Liver (tissue), 9 donors: ENCODE results near the gene CDC42SE1. TPM values are rescaled to one million over a fixed set of nuclear protein-coding genes. Genes with fewer than 3 reads are reported as not detected.
A peak's percentile ranks its signal among the peaks of the same experiment; 100 is the strongest.

Experiments used
- DNase-seq: peaks from one replicate; pipeline ENCODE4 v3.0.0-alpha.2; 2017; ENCODE audit warnings: low spot score
- H3K27ac ChIP-seq, 2 donors: one replicate each; pipeline ENCODE4 v1.7.0; 2013; ENCODE audit warnings: inconsistent platforms in 2 of 2, low read length in 2 of 2, control low read depth in 1 of 2, low read depth in 1 of 2, mild to moderate bottlenecking in 1 of 2
- H3K27me3 ChIP-seq, 4 donors: one replicate each; pipeline versions ENCODE4 v1.6.1 to v1.7.0; 2013; ENCODE audit warnings: low read length in 3 of 4, inconsistent platforms in 1 of 4, mild to moderate bottlenecking in 1 of 4, moderate library complexity in 1 of 4; ENCODE audit not compliant: control insufficient read depth in 4 of 4, insufficient read depth in 4 of 4
- H3K36me3 ChIP-seq, 4 donors: one replicate each; pipeline versions ENCODE4 v1.6.1 to v1.7.0; 2013; ENCODE audit warnings: low read length in 3 of 4, mild to moderate bottlenecking in 3 of 4, low read depth in 1 of 4, moderate library complexity in 1 of 4; ENCODE audit not compliant: control insufficient read depth in 4 of 4, insufficient read depth in 3 of 4
- H3K4me1 ChIP-seq, 4 donors: one replicate each; pipeline versions ENCODE4 v1.6.1 to v1.7.0; 2013; ENCODE audit warnings: low read length in 3 of 4, mild to moderate bottlenecking in 3 of 4, moderate library complexity in 1 of 4; ENCODE audit not compliant: control insufficient read depth in 4 of 4, insufficient read depth in 4 of 4
- H3K4me3 ChIP-seq, 3 donors: one replicate each; pipeline versions ENCODE4 v1.6.1 to v1.7.0; 2013; ENCODE audit warnings: low read length in 3 of 3, control low read depth in 1 of 3, low read depth in 1 of 3, mild to moderate bottlenecking in 1 of 3
- H3K9ac ChIP-seq, 2 donors: one replicate each; pipeline ENCODE4 v1.7.0; 2013; ENCODE audit warnings: low read length in 2 of 2, mild to moderate bottlenecking in 2 of 2, moderate library complexity in 2 of 2, control low read depth in 1 of 2, low read depth in 1 of 2
- H3K9me3 ChIP-seq, 4 donors: one replicate each; pipeline versions ENCODE4 v1.6.1 to v1.7.0; 2013; ENCODE audit warnings: low read length in 3 of 4; ENCODE audit not compliant: control insufficient read depth in 4 of 4
- ATF3 ChIP-seq: IDR thresholded peaks from 2 replicates; pipeline ENCODE4 v1.6.1; 2016; ENCODE audit warnings: antibody characterized with exemption
- CTCF ChIP-seq: fragments of 150-350 bp; IDR thresholded peaks from 2 replicates; pipeline ENCODE4 v1.5.1; 2017; ENCODE audit warnings: improper control_type of control experiment, low read depth, low read length; ENCODE audit not compliant: missing input control
- EGR1 ChIP-seq, 2 donors: IDR thresholded peaks; 2 replicates each; pipeline ENCODE4 v1.6.1; 2016 to 2018; ENCODE audit warnings: antibody characterized with exemption in 2 of 2, low read depth in 2 of 2
- GABPA ChIP-seq, 2 donors: IDR thresholded peaks in 1 of 2; conservative IDR thresholded peaks in 1 of 2; 2 replicates each; pipeline ENCODE4 v1.6.1; 2016; ENCODE audit warnings: antibody characterized with exemption in 2 of 2, mild to moderate bottlenecking in 1 of 2, moderate library complexity in 1 of 2
- HNF4A ChIP-seq, 2 donors: conservative IDR thresholded peaks; 2 replicates each; pipeline ENCODE4 v1.6.1; 2016; ENCODE audit warnings: antibody characterized with exemption in 2 of 2, mild to moderate bottlenecking in 2 of 2
- HNF4G ChIP-seq: IDR thresholded peaks from 2 replicates; pipeline ENCODE4 v1.6.1; 2016; ENCODE audit warnings: antibody characterized with exemption
- JUND ChIP-seq, 2 donors: IDR thresholded peaks; 2 replicates each; pipeline ENCODE4 v1.6.1; 2016; ENCODE audit warnings: antibody characterized with exemption in 2 of 2
- NR2F2 ChIP-seq: IDR thresholded peaks from 2 replicates; pipeline ENCODE4 v1.6.1; 2016; ENCODE audit warnings: antibody characterized with exemption
- RXRA ChIP-seq, 2 donors: IDR thresholded peaks; 2 replicates each; pipeline ENCODE4 v1.6.1; 2017 to 2018; ENCODE audit warnings: antibody characterized with exemption in 2 of 2, mild to moderate bottlenecking in 1 of 2
- TAF1 ChIP-seq: conservative IDR thresholded peaks from 2 replicates; pipeline ENCODE4 v1.6.1; 2016; ENCODE audit warnings: antibody characterized with exemption, mild to moderate bottlenecking
- WGBS: extraction: QIAGEN DNeasy Blood & Tissue Kit; methylation state at CpG from one replicate; pipeline ENCODE4 v1.1.7; 2013; 5-methylcytosine and 5-hydroxymethylcytosine counted together
- polyA plus RNA-seq, 2 donors: library from polyadenylated mRNA; stranded (reverse) in 1 of 2; unstranded in 1 of 2; fragments of 200-250 nt in 1 of 2; fragments of >200 nt in 1 of 2; fragmentation: Nextera tagmentation in 1 of 2; extraction: Ambion mirVana in 1 of 2; gene quantifications; one replicate each; pipeline versions ENCODE4 v1.2.1 to v1.2.3, GENCODE V29; 2013 to 2015
- total RNA-seq, 2 donors: library from RNA; depleted of rRNA; stranded (reverse); fragments of >200 nt; gene quantifications; one replicate each; pipeline ENCODE4 v1.2.3, GENCODE V29; 2014
- TF ChIP-seq, protein P1 (sequence below): IDR thresholded peaks from 2 replicates; pipeline ENCODE4 v1.6.1; 2016; ENCODE audit warnings: antibody characterized with exemption
- donor health status: healthy.
- donor health status: healthy.
- donor health status: healthy.
- donor health status: healthy.
- donor health status: healthy.

CDC42SE1 gene
- total and polyA plus RNA-seq, 4 donors, result 9.5 to 28.1 (median 16.7) TPM

DNA sequence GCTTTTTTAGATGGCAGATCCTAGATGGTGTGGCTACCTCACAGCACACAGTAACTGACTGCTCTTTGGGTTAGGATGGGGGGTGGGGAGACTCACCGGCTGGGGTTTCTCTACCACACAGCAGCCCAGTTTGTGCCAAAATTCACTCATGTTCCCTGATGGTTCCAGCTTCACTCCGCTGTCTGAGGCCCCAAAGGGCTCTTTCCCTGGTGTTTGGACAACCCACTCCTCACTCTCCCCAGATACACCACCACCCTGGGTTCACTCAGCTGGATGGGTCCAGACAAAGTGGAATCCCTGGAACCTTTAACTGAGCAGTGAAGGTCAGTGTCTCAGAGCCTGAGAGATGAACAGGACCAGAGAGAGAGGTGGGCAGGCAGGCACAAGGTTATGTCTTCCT, 3.8 kb downstream of the CDC42SE1 start:
- Histone ChIP-seq H3K4me3 (no peak overlapping the region), H3K4me1 (peaks cover 3 to 40% (median 29%) of the 10 kb centered on the region in 4 donors), H3K27me3 (no peaks in the 10 kb centered on the region), H3K36me3 (peaks cover 4 to 45% (median 40%) of the 10 kb centered on the region in 4 donors), H3K27ac (peak overlapping the region in 1 of 2 donors; percentile 36), H3K9ac (peak overlapping the region in 1 of 2 donors; percentile 60), H3K9me3 (no peaks in the 10 kb centered on the region)
- 47% methylated on average over 2 of the region's 2 CpGs for WGBS
- TF ChIP-seq RXRA (IDR thresholded peaks at IDR 0.05), result no peak
- TF ChIP-seq HNF4G, result no peak
- DNase-seq, result no peak

GRCh38 chr1:151054971-151055547, 4.4 kb downstream of the CDC42SE1 start:
- Histone ChIP-seq H3K4me3 (no peak overlapping the region), H3K36me3 (peaks cover 4 to 45% (median 40%) of the 10 kb centered on the region in 4 donors)

GRCh38 chr1:151051356-151052009, 7.9 kb downstream of the CDC42SE1 start:
- Histone ChIP-seq H3K27ac (no peak overlapping the region), H3K9me3 (no peaks in the 10 kb centered on the region), H3K9ac (no peak overlapping the region), H3K36me3 (peaks cover 4 to 45% (median 40%) of the 10 kb centered on the region in 4 donors), H3K4me3 (no peak overlapping the region), H3K27me3 (no peaks in the 10 kb centered on the region), H3K4me1 (peaks cover 0 to 26% (median 17%) of the 10 kb centered on the region in 4 donors)
- TF ChIP-seq ATF3 (no peak), GABPA (IDR thresholded peaks at IDR 0.05 in 1 of 2, conservative IDR thresholded peaks at IDR 0.05 in 1 of 2) (no peak), CTCF (no peak), EGR1 (IDR thresholded peaks at IDR 0.05; ENCODE audit: low read depth in 2 of 2) (no peak)
- whole genome bisulfite sequencing, result 87% methylated on average over 2 of the region's 2 CpGs
- no peak for DNase-seq

More at GRCh38 chr1:151054971-151055547, 4.4 kb downstream of the CDC42SE1 start:
- Histone ChIP-seq H3K27ac (no peak overlapping the region), H3K9ac (no peak overlapping the region), H3K27me3 (no peaks in the 10 kb centered on the region), H3K9me3 (no peaks in the 10 kb centered on the region), H3K4me1 (peaks cover 3 to 35% (median 24%) of the 10 kb centered on the region in 4 donors)
- no peak for DNase-seq
- WGBS, result 91% methylated on average over 4 of the region's 4 CpGs
- TF ChIP-seq RXRA (IDR thresholded peaks at IDR 0.05), result peak in 1 of 2 donors; percentile 41
- TF ChIP-seq NR2F2, result no peak
- no peak for TF ChIP-seq TAF1
- no peak for TF ChIP-seq JUND (IDR thresholded peaks at IDR 0.05)
- TF ChIP-seq, protein P1, sequence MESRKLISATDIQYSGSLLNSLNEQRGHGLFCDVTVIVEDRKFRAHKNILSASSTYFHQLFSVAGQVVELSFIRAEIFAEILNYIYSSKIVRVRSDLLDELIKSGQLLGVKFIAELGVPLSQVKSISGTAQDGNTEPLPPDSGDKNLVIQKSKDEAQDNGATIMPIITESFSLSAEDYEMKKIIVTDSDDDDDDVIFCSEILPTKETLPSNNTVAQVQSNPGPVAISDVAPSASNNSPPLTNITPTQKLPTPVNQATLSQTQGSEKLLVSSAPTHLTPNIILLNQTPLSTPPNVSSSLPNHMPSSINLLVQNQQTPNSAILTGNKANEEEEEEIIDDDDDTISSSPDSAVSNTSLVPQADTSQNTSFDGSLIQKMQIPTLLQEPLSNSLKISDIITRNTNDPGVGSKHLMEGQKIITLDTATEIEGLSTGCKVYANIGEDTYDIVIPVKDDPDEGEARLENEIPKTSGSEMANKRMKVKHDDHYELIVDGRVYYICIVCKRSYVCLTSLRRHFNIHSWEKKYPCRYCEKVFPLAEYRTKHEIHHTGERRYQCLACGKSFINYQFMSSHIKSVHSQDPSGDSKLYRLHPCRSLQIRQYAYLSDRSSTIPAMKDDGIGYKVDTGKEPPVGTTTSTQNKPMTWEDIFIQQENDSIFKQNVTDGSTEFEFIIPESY, result no peak
- peak; percentile 53 to 73 for TF ChIP-seq HNF4A (conservative IDR thresholded peaks at IDR 0.05)
- TF ChIP-seq CTCF, result no peak
- no peak for TF ChIP-seq GABPA (IDR thresholded peaks at IDR 0.05 in 1 of 2, conservative IDR thresholded peaks at IDR 0.05 in 1 of 2)
